ENCODE results near the gene PCDHA7. TPM values are rescaled to one million over a fixed set of nuclear protein-coding genes. Genes with fewer than 3 reads are reported as not detected.
"Not testable (repeated sequence)": the region's sequence is repeated elsewhere in the genome, so short reads cannot be mapped to it uniquely, and the experiment has no call there.

PCDHA7 gene
- total RNA-seq, 1 donor from 2014 or later: 0.12 TPM

- intact Hi-C loops (cut with micrococcal nuclease): no loop called here
- DNase-seq (peak; percentile 28), ATAC-seq (no peak)
Observed at GRCh38 chr5:140821375-140822280, 12.4 kb upstream of the PCDHA7 start, which contains the start of gene PCDHA5. TSS of gene PCDHA5 (plus strand) at chr5:140821613.

- ATAC-seq: no peak
- intact Hi-C loops (cut with micrococcal nuclease): no loop called here
- no peak for DNase-seq
Observed at GRCh38 chr5:140822281-140822629, 11.8 kb upstream of the PCDHA7 start.

- intact Hi-C loops (cut with micrococcal nuclease); ATAC-seq; DNase-seq: not testable (repeated sequence)
Observed at GRCh38 chr5:140822969-140823368, 11.1 kb upstream of the PCDHA7 start.

- intact Hi-C loops (cut with micrococcal nuclease): no loop called here
- DNase-seq (peak; percentile 28), ATAC-seq (no peak)
Observed at GRCh38 chr5:140823475-140823874, 10.6 kb upstream of the PCDHA7 start.

- DNase-seq: no peak
- no peak for ATAC-seq
- intact Hi-C loops (cut with micrococcal nuclease): no loop called here
Observed at GRCh38 chr5:140827704-140828361, 6.2 kb upstream of the PCDHA7 start, which contains the start of gene PCDHA6. TSS of gene PCDHA6 (plus strand) at chr5:140827960. CDS start at chr5:140828092, 132 bp downstream.

GRCh38 chr5:140828362-140828737 is 5.7 kb upstream of the PCDHA7 start:
- intact Hi-C loops (cut with micrococcal nuclease): no loop called here
- ATAC-seq: no peak
- no peak for DNase-seq

GRCh38 chr5:140829511-140830501 is 4.3 kb upstream of the PCDHA7 start:
- intact Hi-C loops (cut with micrococcal nuclease); DNase-seq; ATAC-seq: not testable (repeated sequence)

- intact Hi-C loops (cut with micrococcal nuclease); ATAC-seq; DNase-seq: not testable (repeated sequence)
Observed at GRCh38 chr5:140834439-140835008, 455 bp downstream of the PCDHA7 start.

GRCh38 chr5:140835622-140836510 is 1.8 kb downstream of the PCDHA7 start:
- DNase-seq (no peak), ATAC-seq (no peak)
- intact Hi-C loops (cut with micrococcal nuclease): no loop called here

GRCh38 chr5:140840978-140841962 is 7.2 kb downstream of the PCDHA7 start, which contains the start of gene PCDHA8:
TSS of gene PCDHA8 (plus strand) at chr5:140841187. CDS start at chr5:140841322, 135 bp downstream.
- ATAC-seq: no peak
- intact Hi-C loops (cut with micrococcal nuclease): no loop called here

GRCh38 chr5:140842798-140843733 is 9.0 kb downstream of the PCDHA7 start:
- DNase-seq (no peak), ATAC-seq (no peak)
- intact Hi-C loops (cut with micrococcal nuclease): no loop called here

More at GRCh38 chr5:140840978-140841962, 7.2 kb downstream of the PCDHA7 start, which contains the start of gene PCDHA8:
- no peak for DNase-seq

- DNase-seq; intact Hi-C loops (cut with micrococcal nuclease); ATAC-seq: not testable (repeated sequence)
Observed at GRCh38 chr5:140848139-140849102, 14.4 kb downstream of the PCDHA7 start, which contains the start of gene PCDHA9. TSS of gene PCDHA9 (plus strand) at chr5:140848382. CDS start at chr5:140848496, 114 bp downstream.

- DNase-seq; intact Hi-C loops (cut with micrococcal nuclease); ATAC-seq: not testable (repeated sequence)
Observed at GRCh38 chr5:140849831-140850634, 16.0 kb downstream of the PCDHA7 start.

All from left ventricle myocardium superior (tissue), 1 donor.